Activated CD4-positive, alpha-beta T cell treated with anti-CD3 and anti-CD28 coated beads, Interleukin-2, amount 50 U/mL, for 4 hours (primary cell): Measurements from ENCODE around the gene MRC2.
A peak's percentile ranks its signal among the peaks of the same experiment; 100 is the strongest.

ENCODE experiments used
- DNase-seq, 2 experiments: peaks; one replicate each; pipeline ENCODE4 v3.0.0-alpha.2; 2020

The MRC2 gene

DNA sequence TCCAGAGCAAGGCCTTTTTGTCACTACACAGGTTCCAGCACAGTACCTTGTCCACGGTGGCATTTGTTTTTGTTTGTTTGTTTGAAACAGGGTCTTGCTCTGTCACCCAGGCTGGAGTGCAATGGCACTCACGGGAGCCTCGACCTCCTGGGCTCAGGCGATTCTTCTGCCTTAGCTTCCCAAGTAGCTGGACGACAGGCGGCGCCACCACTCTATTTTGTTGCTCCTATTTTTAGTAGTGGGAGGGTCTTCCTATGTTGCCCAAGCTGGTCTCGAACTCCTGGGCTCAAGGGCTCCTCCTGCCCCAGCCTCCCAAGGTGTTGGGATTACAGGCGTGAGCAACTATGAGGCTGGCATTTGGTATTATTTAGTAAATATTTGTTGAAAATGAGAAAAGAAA lies 10.3 kb downstream of the MRC2 start:
- DNase-seq, result no peak

DNA sequence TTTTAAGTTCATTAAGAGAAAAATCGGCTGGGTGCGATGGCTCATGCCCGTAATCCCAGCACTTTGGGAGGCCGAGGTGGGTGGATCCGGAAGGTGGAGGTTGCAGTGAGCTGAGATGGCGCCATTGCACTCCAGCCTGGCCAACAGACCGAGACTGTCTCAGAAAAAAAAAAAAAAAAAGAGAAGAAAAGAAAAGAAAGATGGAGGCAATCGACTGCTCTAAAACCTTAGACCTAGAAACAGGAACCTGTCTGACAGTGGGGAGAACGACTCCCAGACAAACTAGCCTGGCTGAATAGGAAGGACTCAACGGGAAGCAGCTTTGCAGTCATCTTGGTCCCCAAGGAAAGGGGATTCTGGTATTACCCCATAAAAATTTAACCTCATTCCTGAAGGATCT lies 13.7 kb downstream of the MRC2 start:
- no peak for DNase-seq

DNA sequence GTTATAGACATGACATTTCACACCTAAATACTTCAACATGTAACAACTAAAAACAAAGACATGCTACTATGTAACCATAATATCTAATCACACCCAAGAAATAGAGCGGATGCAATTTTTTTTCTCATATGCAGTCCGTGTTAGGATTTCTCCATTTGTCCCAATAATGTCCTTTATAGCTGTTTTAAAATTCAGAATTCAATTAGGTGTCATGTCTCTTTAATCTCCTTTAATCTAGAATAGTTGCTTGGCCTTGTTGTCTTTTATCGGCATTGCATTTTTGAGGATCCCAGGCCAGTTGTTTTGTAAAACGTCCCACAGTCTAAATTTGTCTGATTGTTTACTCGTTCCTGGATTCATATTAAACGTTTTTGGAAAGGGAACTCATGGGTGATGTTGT lies 14.5 kb downstream of the MRC2 start:
- DNase-seq, result no peak

DNA sequence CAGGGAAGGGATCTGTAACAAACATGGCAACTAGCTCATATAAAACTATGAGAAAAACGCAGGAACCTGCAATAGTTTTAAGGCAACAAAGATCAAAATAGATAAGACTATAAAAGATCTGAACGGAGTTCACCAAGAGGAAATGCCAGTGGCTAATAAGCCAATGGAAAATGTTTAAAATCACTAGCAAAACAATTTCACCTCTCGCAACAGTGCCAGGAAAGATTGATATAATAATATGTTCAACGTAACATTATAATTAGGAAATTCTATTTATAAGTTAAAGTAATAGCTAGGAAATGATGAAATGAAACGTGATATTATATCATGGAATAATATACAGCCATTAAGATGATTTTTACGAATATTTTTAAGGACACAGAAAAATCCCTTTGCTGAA lies 16.0 kb downstream of the MRC2 start:
- no peak for DNase-seq

DNA sequence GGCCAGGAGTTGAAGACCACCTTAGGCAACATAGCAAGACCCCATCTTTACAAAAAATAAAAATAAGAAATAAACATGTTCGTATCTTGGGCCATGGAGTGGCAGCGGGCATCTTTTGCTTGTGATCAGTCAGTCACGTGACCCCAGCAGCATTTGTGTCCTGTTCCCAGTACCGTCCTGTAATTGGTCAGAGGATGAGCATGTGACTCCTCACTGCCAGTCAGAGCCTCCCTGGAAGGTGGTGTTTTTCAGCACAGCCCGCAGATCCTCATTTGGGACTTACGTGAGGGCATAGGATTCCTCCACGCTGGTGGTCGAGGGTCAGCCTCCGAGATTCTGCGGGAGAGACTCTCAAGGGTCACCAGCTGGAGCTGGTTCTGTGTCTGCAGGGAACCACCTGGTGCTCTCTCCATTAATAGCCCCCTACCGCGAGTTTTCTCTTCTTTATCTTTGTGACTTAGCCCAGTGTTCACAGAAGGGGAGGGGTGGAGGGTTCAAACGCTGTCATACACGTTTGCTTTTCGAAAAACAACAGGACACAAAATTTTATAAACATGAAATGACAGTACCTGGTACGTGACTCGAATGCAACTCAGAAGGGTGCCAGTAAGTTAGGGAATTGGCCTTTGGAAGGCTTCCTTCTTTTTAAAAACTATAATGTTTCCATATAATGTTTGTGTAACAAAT lies 17.2 kb downstream of the MRC2 start:
- no peak for DNase-seq

DNA sequence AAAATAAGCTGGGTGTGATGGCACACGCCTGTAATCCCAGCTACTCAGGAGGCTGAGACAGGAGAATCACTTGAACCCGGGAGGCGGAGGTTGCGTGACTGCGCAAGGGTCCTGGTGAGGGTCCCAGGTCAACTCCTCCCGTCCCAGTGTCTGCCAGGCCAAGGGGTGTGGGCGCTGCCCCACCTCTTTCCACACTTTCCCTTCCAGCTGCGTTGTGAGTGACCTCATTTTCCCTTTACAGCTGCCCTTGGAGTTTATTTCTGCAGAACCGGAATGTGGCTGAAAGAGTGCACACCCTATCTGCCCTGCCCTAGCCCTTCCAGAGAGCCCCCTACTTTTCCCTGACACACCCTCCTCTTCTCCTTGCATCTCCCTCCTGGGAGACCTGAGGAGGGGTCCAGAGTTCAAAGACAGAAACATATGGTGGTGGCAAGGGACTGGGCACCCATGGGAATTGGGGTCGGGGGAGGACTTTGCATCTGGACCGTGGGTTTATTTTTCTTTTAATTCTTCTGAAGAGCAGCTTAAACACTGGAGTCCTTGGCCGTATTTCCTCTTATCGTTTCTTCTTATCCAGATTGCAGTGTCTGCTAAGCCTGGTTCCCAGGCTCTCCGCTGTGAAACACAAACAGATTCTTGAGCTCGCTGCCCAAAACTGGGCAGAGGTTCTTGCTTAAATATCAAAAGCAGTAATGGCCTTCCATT lies 20.9 kb downstream of the MRC2 start:
- no peak for DNase-seq

DNA sequence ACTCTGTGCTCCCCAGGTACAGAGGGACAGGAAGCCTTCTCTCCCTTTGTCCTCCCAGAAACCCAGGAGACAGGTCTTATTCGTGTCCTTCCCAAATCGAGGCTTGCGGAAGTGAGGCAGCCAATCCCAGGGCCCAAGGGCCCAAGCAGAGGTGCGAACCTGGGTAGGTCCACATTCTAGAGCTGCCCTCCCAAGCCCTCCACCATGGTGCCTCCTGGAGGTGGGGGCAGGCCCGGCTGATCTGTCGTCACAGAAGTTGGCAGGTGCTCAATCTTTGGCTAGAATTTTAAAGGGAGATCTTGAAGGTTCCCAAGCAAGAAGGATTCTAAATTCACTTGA lies 21.5 kb downstream of the MRC2 start:
- no peak for DNase-seq

DNA sequence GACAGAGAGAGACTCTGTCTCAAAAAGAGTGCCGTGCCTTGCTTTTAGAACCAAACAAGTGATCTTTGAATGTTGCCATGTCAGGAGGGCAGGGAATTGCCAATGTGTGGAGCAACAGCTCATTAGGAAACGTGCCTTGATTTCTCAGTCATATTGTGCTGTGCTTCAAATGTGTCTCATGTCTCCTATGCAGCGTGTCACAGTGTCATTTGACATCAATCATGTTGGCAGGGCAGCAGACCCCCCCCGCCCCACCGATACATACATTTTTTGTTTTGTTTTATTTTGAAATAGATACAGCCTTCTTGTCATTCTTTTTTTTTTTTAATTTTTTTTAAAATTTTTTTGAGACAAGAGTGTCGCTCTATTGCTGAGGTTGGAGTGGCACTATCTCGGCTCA lies 22.1 kb downstream of the MRC2 start:
- no peak for DNase-seq

DNA sequence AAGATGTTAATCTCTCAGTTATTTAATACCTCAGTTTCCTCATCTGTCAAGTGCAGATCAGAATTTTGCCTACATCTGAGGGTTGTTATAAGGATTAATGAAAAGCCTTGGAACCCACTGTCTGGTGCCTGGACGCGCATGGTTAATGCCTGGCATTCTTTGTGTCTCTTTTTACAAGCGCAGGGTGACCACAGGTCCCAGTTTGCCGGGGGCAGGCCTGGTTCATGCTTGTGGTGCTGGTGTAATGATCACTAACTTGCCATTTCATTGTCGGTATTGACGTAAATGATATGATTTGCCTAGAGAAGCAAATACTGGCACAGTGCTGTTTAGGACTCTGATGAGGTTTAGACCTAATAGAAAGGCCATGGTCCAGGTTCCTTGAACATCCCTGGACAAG lies 23.1 kb downstream of the MRC2 start:
- no peak for DNase-seq

DNA sequence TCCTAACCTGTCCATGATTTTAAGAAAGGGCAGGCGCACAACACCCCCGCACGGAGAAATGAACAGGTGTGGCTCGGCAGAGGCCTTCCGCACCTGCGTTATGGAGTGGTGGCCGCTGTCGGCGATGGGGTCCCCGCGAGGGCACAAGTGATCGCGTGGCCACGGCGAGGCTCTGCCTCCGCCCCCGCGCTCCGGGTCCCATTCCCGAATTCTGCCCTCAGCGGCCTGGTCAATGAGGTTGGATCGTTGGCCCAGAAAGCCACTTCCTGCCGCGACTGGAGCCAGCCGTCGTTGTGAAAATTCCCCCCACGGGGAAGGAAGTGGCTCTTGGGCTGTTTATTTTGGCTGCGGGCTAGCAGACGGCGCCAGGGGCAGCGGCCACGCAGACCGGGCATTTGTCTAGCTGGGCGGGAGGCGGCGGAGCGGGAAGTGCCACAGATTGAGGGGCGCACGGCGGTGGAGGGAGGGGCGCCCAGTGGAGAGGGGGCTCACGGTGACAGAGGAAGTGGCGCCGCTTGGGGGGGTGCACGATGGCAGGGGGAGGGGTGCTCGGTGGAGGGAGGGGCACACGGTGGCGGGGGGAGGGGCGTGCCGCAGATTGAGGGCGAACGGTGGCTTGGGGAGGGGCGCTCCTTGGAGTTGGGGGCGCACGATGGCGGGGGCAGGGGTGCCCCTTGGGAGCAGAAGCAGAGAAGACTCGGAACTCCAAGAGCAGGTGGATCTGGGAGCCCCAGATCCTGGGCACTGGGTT lies 25.0 kb downstream of the MRC2 start:
- DNase-seq, result peak in 1 of 2 experiments; percentile 11

DNA sequence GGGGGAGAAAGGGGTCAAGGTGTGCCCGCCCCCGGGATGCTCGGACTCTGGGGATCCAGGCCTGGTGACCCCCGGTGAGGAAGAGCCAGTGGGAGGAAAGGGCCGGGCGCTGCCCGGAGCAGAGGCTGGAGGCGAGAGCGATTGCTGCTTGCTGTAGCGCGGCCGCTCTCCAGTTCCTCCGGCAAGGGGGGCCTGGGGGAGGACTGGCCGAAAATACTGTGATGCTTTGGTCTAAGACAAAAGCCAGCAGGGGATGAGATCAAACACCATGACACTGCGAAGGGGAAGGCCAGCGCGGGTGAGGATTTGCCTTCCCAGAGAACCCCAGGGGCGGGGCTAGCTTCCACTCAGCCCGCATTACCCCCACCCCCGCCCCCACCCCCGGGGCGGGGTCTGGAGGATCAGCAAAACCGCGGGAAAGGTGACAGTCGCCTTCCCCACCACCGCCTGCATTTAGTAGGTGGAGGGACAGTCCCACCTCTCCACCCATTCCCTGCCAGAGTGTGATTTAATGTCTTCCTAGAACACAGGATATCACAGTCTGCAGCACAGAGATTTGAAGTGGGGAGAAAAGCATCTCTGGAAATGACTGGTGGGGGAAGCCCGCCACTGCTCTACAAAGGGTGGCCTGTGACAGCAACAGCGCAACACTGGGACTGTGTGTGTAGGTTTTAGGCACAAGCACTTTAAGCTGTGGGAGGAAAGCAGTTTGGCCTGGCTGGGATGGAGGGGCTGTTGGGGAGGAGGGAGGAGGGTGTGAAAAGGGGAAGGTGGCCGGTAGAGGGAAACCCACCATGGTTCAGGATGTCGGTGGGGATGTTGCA lies 25.7 kb downstream of the MRC2 start:
- peak; percentile 70 to 77 for DNase-seq

DNA sequence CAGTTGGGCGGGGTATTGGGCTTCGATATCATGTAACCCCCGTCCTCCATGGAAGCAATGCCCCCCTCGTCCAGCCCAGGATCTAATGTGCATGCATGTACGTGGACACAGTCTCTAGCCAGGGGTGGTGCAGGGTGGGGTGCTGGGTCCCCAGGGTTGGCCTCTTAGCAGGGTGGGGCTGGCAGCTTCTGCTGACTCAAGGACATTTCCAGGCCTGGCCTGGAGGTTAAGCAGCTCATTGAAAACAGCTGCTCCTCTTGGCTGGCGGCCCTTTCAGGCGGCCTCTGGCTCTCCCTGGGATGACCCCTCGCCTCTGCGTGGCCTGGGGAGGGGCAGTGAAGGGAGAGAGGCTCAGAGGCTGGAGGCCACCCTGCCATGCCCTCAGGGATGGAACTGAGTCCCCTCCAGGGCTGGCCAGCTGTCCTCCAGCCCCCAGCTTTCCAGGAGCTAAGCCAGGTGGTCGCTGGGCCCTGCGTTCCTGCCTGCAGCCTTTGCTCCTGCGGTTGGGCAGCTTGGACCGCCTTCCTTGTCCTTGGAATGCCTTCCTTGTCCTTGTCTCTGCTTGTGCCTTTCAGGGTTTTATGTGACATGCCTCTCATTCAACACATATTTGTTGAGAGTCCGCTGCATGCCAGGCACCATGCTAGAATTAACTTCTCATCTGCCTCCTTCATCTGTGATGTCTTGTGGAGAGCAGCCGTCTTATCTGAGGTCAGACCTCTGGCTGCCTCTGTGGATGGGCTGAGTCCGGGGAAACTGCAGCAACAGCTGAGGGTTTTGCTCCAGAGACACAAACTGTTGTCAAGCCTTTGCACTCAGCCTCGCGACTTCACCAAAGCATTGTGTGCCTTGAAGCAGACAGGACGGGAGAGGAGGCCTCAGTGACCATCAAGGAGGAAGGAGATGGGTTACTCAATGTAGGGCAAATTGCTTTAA lies 26.6 kb downstream of the MRC2 start:
- no peak for DNase-seq

DNA sequence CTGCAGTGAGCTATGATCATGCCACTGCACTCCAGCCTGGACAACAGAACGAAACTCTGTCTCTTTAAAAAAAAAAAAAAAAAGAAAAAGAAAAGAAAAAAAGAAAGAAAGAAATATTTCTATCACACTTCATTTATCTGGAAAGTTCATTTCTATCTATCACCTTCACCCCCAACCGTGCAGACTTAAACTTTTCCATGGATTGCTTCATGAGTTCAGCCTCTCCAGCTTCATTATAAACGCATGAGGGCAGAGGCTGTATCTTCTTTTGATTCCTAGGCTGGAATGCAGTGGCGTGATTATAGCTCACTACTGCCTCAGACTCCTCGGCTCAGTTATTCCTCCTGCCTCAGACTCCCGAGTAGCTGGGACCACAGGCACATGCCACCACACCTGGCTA lies 28.2 kb downstream of the MRC2 start:
- DNase-seq, result no peak

DNA sequence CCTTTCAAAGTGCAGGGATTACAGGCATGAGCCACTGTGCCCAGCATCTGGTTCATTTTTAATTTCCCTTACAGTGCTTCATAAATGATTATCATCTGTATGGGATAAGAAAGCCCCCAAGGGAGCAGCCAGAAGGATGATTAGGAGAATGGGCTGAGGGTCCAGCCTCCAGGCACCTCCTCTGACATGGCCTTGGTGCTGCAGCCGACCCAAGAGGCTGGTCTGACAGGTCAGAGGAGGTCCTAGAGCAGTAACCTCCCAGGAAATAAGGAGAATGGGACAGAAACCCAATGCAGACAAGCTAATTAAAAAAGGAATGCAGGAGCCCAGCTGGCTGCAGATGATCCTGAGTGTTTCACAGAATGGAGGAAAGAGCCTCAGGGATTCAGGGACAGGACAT lies 29.0 kb downstream of the MRC2 start:
- no peak for DNase-seq

DNA sequence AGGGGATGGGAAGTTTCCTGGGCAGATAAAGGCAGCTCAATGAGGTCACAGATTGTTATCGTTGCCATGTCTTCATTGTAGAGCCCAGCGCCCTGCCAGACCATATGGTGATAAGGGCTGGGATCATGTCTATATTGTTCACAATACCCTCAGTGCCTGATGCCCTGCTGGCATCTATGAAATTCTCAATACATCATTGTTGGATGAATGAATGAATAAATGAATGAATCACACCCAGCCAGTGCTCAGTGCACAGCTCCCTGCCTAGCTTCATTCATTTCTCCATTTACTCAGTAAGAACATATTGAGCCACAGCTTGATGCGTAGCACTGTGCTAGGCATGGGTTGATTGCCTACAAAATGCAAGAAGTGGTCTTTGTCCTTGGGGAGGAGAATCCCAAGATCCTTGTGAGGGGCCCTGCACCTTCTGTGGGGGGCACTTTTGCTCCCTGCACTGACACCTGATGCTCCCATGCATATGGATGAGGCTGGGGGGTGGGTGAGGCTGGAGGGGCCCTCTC lies 29.7 kb downstream of the MRC2 start:
- no peak for DNase-seq

DNA sequence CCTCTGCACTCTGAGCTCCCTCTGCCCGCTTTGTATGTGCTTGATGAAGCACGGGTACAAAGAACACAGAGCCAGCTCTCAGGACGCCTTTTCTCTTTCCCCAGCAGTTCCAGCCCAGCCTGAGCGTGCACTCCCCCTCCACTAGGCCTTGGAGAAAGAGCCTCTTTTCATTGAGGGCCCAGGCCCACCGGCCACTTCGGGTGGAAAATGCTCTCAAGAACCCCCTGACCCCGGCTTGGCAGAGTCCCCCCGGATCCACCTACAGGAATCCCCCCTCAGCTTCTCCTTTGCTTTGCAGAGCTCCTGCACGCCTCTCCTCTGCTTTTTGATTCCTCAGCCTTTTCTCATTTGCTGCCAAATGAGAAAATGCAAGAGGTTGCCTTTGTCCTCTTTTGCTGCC lies 30.2 kb downstream of the MRC2 start:
- DNase-seq, result no peak

DNA sequence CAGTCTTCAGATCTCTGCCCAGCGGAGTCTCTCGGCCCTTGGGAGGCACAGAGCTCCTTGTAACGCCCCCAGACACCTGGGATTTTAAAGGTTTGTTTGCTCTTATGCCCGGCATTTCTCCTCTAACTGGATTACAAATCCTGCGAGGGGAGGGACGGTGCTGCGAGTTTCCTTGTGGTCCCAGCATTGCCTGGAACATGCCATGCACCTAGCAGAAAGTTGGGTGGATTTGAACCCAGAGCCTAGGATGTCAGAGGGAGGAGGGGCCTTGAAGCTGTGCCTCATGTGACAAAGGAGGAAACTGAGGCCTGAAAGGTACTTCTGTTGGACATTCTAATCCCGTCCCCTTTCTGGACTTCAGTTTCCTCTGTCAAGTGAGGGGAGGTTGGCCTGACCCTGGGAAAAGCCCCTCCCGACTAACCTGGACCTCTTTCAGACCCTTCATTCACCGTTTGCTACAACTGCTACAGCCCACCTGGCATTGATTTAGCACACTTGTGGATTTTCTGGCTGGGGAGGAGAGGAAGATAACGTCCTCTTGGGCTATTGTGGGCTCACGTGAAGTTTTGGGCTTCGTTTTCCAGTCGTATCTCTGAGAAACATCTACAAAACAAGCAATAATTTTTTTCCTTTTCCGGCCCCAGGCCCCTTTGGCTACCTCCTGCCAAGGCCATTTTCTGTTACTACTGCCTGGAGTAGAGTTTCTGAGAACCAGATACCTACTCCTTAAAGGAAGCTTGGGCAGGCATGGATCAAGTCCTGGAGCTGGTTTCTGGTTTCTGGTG lies 30.9 kb downstream of the MRC2 start:
- DNase-seq, result no peak

DNA sequence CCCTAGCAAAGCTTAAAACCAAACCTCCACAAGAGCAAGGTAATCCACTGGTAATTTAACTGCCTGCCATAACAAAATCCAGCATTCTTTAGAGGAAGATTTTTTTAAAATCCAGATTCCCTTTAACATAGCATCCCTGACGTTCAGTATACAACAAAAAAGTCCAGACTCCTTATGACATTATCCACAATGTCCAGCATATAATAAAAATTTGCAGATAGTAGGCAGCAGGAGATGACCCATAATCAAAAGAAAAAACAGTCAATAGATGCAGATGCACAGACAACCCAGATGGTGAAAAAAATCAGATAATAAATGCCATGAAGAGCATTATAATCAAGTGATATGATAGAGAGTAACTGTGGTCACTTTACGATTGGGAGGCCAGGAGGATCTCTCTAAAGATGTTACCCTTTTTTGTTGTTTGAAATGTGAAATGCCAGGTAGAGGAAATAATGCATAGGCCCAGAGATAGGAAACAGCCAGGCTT lies 33.2 kb downstream of the MRC2 start:
- no peak for DNase-seq

DNA sequence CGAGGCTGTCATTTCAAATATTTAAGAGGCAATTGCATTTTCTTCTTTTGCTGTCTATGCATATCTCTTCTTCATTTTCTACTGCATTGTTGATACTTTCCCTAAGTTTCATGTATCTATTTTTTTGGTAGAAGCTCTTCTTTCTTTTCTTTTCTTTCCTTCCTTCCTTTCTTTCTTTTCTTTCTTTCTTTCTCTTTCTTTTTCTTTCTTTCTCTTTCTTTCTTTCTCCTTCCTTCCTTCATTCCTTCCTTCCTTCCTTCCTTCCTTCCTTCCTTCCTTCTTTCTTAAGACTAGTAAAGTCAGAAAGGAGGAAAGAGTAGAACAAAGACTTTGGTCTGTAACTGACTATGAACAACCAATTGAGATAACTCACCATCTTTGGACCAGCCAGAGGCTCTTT lies 33.9 kb downstream of the MRC2 start:
- DNase-seq, result no peak

DNA sequence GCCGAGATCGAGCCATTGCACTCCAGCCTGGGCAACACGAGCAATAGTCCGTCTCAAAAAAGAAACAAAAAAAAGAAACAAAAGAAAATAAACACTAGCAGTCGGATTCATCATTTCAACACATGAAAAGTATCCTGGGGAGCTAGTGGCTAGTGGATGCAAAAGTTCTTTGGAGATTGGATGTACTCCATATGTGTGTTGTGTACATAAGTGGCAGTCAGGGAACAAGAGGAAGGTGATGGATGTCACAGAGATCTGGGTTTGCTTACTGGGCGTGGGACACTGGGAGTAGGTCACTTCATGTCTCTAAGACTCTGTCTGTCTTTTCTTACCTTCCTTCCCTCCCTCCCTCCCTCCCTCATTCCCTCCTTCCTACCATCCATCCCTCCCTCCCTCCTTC lies 35.4 kb downstream of the MRC2 start:
- no peak for DNase-seq

DNA sequence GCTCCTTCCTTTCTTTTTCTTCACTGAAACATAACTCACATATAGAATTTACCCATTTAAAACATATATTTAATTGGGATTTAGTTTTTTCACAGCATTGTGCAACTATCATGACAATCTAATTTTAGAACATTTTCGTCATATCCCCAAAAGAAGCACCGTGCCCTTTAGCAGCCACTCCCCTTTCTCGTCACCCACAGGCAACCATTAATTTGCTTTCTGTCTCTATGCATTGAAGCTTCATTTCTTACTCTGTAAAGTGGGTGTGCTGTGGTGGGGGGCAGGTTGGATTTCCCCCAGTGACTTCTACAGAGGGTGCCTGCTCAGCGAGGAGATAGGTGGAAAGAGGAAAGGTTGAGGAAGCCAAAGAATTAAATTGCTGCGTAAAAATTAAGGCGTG lies 35.8 kb downstream of the MRC2 start:
- no peak for DNase-seq
